ENCODE measurements around the gene SLC35G6. TPM values are rescaled to one million over a fixed set of nuclear protein-coding genes. Genes with fewer than 3 reads are reported as not detected.
A peak's percentile ranks its signal among the peaks of the same experiment; 100 is the strongest.

The SLC35G6 gene
- total RNA-seq, 1 donor from 2014 or later = not detected

DNA sequence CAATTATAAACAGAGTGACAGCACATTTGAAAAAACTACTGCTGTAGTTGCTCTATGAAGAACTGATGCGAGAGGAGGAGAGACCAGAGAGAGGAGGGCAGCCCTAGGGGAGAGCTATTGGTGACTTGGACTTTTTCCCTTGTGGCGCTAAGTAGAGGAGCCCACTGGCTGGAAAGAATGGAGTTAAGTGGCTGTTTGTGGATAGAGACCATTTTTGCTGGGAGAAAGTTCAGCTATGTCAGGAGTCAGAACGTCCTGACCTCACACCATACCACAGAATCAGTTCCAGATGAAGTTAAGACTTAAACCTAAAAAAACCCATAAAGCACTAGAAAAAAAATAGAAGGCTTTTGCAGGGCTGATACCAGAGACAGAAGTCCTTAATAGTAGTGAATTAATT is 4.9 kb downstream of the SLC35G6 start:
- Histone ChIP-seq H3K9me3 (no peaks in the 10 kb centered on the region), H3K4me3 (peak overlapping the region; percentile 78), H3K4me1 (peaks cover 39% of the 10 kb centered on the region), H3K36me3 (peaks cover 6% of the 10 kb centered on the region), H3K27me3 (no peaks in the 10 kb centered on the region), H3K27ac (peak overlapping the region; percentile 55)
- ATAC-seq (no peak), DNase-seq (no peak)
- no peak for TF ChIP-seq CTCF (IDR thresholded peaks at IDR 0.05)
- intact Hi-C loops (cut with DNase I) = no loop called here

DNA sequence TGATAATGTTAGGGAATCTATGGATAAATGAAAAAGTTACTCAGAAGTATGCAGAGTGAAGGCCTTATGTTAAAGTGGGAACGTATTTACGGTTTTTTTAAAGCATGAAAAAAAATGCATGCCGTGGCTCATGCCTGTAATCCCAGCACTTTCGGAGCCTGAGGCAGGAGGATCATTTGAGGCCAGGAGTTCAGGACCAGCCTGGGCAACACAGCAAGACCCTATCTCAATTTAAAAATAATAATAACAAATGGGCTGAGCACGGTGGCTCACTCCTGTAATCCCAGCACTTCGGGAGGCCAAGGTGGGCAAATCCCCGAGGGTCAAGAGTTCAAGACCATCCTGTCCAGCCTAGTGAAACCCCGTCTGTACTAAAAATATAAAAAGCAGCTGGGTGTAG is 8.9 kb downstream of the SLC35G6 start:
- DNase-seq (no peak), ATAC-seq (no peak)
- H3K36me3 ChIP-seq = peaks cover 27% of the 10 kb centered on the region

GRCh38 chr17:7491583-7491982 is 10.3 kb downstream of the SLC35G6 start:
- ATAC-seq = no peak
- intact Hi-C loops (cut with DNase I) = no loop called here
- Histone ChIP-seq H3K27ac (no peak overlapping the region), H3K9me3 (no peaks in the 10 kb centered on the region), H3K4me1 (peaks cover 23% of the 10 kb centered on the region), H3K27me3 (no peaks in the 10 kb centered on the region), H3K36me3 (peaks cover 37% of the 10 kb centered on the region), H3K4me3 (no peak overlapping the region)
- no peak for DNase-seq
- no peak for TF ChIP-seq CTCF (IDR thresholded peaks at IDR 0.05)

More for the DNA sequence above, 8.9 kb downstream of the SLC35G6 start:
- intact Hi-C loops (cut with DNase I) = no loop called here
- H3K27me3 ChIP-seq = no peaks in the 10 kb centered on the region
- no peak overlapping the region for H3K27ac ChIP-seq
- no peaks in the 10 kb centered on the region for H3K9me3 ChIP-seq
- H3K4me1 ChIP-seq = peaks cover 38% of the 10 kb centered on the region
- no peak for TF ChIP-seq CTCF (IDR thresholded peaks at IDR 0.05)
- no peak overlapping the region for H3K4me3 ChIP-seq

- TF ChIP-seq CTCF (IDR thresholded peaks at IDR 0.05) = no peak
- Histone ChIP-seq H3K4me1 (peaks cover 9% of the 10 kb centered on the region), H3K9me3 (no peaks in the 10 kb centered on the region), H3K4me3 (no peak overlapping the region), H3K36me3 (peaks cover 56% of the 10 kb centered on the region), H3K27ac (no peak overlapping the region), H3K27me3 (no peaks in the 10 kb centered on the region)
- DNase-seq (no peak), ATAC-seq (no peak)
- intact Hi-C loops (cut with DNase I) = no loop called here
Measured at GRCh38 chr17:7493941-7494340, 12.7 kb downstream of the SLC35G6 start.

- Histone ChIP-seq H3K4me3 (no peak overlapping the region), H3K4me1 (peaks cover 5% of the 10 kb centered on the region), H3K9me3 (no peaks in the 10 kb centered on the region), H3K27me3 (no peaks in the 10 kb centered on the region), H3K36me3 (peaks cover 76% of the 10 kb centered on the region), H3K27ac (no peak overlapping the region)
- TF ChIP-seq CTCF (IDR thresholded peaks at IDR 0.05) = no peak
- intact Hi-C loops (cut with DNase I) = no loop called here
- ATAC-seq (peak; percentile 5), DNase-seq (no peak)
Measured at GRCh38 chr17:7495906-7496434, 14.7 kb downstream of the SLC35G6 start.
